GM18909 (cell line): ENCODE measurements around the gene HOXD4.

Source experiments
- ATAC-seq: cut with Tn5 transposase; IDR thresholded peaks from one replicate; pipeline ENCODE4 v1.9.1; 2021; ENCODE audit warnings: mild to moderate bottlenecking; ENCODE audit not compliant: unreplicated experiment, poor library complexity

Gene HOXD4

DNA sequence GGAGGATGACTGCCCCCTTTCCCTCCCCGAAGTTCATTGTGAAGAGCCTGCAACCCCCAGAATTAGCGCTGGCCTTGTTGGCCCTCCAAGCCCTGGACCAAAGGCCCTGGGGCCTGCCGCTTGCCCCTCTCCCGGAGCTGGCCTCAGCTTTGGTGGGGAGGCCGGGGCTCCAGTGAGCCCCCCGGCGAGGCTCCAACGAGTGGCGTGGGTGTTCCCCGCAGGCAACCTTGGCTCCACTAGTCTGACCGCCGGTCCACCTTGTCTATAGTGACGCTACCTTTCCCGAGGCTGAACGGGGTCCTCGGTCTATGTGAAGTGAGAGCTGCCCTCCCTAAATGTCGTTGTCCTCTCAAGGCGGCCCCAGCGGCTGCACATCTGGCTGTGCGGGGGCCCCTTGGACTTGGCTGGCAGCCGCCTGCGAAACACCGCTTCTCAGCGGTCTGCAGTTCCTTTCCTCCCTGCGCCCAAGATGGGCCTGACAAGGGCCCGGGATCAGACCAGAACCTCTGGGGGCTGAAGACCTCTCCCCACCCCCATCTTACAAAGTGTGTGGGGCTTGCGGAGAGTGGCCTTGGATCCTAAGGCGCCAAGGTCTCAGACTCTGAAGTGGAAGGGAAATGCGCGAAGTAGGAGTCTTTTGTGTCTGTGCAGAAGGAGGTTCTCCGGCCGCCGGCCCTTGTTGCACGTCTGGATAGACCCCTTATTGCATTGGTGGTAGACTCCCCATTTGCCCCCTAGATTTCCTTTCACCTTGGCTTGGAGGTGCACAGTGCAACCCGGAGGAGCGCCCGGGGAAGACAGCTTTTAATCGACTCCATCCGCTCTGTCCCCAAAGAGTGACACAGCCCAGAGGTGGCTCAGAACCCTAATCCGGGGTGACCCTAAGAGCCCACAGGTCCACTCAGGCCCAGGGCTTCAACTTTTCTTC, 38.7 kb upstream of the HOXD4 start:
- ATAC-seq: no peak

DNA sequence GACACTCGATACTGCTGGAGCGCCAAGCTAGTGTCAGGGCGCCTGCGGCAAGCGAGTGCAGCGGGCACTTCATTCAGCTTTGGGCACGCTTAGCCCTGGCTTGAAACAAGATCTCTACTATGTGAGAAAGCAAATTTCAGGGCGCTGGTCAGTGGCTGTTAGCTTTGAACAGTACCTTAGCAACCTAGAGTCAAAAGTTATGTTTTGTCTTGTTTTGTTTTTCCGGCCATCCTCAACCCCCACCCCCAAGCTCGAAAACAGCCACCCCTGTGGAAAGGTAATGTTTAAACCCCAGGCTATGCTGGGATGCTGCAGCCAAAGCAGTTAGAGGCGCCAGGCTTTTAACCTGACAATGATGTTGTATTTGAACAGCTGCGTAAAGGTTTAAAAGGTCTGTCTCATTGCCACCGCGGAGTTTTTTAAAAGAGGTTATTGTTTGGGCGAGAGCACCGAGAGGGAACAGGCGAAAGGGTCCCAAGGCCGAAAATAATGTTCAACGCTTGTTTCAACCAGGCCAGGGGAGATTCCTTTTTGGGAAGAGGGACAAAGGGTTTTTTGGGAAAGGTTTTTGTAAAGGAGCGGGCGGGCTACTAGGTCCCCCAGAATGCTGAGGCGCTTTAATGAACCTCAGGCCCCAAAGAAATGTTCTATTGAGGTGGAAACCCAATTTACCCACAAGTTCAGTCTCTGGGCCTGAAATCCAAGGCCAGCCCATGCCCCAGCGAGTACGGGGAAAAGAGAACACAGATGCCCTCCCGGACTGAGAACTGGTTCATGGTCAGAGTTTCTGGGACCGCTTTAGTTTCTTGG, 37.0 kb upstream of the HOXD4 start:
- no peak for ATAC-seq

DNA sequence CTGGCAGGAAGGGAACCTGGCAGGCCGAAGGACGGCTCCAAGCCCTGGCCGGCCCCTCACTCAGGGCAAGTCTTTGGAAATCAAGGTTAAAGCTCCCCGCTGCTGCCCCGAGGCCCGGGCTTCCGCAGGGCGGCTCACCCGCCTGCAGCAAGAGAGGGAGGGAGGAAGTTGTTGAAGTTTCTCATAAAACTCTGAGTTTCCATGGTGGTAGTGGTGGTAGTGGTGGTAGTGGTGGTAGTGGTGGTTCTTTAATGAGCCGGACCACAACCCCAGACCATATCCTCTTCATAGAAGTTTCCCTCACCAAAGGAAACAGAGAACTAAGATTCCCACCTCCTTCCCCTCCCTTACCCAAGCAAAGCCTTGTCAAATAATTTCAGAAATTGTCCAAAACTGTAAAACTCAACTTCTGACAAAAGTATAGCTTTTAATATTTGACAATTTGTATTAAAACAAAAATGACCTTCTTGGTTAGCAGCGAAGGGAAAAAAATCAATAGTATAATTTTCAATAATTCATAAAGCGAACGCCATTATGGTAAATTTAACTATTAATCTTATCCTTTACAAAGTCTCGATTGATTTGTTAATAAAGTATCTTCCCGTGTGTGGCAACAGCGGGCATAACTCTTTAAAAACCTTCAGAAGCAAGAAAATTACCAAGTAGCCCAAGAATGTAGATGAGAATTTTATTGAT, 36.3 kb upstream of the HOXD4 start:
- no peak for ATAC-seq

DNA sequence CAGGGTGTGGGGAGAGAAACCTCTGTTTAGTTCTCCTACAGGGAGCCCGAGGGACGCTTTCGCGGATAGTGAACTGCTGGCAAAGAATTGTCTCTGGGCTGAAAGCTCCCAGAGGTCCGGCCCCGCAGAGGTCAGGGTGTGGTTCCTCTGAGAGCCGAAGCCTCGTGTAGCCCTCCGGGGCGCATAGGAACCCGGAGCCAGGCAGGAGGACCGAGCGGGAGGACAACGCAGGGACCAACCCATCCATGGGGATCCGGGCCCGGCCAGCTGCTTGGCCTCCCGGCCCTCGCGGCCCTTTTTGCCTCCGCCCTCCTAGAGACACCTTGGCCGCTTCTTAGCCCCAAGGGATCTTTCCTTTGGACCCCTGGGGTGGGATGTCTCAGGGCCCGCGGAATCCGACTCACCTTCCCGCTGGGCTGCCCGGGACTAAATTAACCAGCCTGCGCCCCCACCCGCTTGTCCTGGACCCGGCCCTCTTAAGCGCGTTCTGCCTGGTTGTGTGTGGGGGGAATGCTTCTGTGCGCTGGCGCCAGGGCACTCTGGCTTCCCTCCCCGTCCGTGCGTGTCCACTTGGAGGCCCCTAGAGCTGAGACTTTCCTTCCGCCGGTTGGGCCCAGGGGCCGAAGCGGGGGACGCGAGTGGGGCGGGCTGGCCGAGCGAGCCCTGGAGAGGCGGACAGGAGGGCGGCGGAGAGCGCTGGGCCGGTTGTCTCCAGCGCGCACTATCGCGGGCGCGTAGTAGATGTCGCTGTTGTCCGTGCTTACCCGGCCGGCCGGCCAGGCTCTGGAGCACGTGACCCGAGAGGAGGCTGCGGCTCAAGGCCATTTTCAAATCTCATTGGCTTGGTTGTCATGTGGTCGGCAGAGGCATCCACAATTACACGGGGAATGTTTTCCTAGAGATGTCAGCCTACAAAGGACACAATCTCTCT, 35.2 kb upstream of the HOXD4 start, which contains the start of gene HOXD10:
HOXD10 (plus strand) TSS at position 896 of the 931 bp plus-strand sequence. CDS start 56 bp downstream, outside the sequence.
- no peak for ATAC-seq

DNA sequence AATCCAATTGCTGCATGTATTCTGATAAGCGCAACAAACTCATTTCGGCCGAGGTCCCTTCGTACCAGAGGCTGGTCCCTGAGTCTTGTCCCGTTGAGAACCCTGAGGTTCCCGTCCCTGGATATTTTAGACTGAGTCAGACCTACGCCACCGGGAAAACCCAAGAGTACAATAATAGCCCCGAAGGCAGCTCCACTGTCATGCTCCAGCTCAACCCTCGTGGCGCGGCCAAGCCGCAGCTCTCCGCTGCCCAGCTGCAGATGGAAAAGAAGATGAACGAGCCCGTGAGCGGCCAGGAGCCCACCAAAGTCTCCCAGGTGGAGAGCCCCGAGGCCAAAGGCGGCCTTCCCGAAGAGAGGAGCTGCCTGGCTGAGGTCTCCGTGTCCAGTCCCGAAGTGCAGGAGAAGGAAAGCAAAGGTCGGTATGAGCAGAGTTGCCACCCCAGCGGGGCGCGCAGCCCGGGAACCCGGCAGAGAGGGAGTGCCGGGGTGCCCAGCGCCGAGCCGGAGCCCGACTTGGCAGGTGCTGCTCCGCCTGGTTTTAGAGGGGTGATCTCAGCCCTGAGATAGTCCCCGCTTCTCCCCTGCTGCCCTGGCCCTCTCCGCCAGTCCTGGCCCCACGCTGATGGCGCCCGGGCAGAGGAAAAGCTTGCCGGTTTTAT, 34.1 kb upstream of the HOXD4 start:
- no peak for ATAC-seq

DNA sequence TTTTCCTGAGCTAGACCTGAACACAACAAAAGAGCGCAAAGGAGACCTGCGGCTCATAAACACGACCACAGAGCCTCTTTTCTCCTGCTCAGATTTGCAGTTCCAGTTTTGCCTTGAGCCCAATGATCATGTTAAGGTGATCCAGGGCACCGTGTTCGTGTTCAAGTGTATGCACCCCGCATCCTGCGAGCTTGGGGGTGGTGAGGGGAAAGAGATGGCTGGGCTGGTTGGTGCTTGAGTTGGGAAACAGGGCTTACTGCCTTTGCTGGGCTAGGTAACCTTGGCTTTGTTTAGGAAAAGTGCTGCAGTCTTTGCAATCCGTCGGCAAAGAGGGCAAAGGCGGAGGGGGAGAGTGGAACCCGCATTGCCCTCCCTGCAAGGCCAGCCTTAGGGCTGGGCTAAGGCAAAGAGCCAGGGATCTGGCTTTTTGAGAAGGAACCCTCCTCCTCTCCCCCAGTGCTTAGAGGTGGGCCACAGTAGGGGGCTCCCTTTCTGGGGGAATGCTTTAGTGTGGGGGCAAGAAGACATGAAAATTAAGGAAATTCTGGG, 33.5 kb upstream of the HOXD4 start:
- ATAC-seq: no peak

DNA sequence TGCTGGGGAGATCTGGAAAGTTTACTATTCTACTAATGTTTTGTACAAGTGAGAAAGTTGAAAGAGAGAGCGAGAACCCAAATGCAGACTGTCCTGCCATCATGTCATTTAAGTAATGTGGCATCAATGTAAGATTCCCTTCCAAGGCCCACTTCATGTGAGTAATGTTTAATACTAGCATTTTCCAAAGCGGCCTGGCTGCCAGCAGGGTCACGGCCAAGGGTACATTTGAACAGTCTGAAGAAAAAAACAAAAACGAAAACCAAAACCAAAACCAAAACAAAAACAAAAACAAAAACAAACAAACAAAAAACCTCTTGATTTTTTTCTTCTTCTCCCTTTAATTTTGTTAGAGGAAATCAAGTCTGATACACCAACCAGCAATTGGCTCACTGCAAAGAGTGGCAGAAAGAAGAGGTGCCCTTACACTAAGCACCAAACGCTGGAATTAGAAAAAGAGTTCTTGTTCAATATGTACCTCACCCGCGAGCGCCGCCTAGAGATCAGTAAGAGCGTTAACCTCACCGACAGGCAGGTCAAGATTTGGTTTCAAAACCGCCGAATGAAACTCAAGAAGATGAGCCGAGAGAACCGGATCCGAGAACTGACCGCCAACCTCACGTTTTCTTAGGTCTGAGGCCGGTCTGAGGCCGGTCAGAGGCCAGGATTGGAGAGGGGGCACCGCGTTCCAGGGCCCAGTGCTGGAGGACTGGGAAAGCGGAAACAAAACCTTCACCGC, 32.6 kb upstream of the HOXD4 start:
- ATAC-seq: no peak

DNA sequence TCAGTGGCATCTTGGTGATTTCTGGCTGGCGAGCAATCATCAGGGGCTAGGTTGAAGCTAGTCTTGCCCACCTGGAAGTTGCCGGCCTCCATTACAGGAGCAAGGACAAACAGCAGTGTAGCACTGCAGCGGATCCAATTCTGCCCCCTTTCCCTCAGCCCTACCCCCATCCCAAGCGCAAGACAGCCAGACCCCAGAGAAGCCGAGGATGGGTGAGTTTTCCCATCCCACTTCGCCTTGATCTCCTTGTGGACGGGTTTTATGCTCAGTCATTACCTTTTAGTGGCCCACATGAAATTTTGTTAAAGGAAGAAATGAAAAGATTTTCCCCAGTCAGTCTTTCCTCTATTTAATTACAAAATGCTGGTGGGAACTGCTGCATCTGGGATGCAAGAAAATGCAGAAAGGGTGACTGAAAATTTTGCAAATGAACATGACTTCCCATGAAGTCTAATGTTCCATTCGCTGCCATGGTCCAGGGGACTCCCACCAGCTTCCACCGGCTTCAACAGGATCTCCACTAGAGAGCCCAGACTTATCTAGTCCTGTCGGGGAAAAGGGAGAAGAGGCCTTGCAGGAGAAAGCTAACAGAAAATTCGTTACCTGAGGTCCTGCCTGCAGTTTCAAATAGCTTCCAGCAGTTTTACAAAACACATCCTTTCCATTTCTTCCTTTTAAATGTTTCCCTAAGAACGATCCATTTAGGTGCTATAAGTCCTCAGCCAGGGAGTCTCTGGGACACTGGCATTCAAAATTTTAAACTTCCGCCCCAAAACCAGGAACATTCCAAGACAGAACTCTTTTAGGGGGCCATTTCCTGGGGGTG, 30.8 kb upstream of the HOXD4 start:
- no peak for ATAC-seq

DNA sequence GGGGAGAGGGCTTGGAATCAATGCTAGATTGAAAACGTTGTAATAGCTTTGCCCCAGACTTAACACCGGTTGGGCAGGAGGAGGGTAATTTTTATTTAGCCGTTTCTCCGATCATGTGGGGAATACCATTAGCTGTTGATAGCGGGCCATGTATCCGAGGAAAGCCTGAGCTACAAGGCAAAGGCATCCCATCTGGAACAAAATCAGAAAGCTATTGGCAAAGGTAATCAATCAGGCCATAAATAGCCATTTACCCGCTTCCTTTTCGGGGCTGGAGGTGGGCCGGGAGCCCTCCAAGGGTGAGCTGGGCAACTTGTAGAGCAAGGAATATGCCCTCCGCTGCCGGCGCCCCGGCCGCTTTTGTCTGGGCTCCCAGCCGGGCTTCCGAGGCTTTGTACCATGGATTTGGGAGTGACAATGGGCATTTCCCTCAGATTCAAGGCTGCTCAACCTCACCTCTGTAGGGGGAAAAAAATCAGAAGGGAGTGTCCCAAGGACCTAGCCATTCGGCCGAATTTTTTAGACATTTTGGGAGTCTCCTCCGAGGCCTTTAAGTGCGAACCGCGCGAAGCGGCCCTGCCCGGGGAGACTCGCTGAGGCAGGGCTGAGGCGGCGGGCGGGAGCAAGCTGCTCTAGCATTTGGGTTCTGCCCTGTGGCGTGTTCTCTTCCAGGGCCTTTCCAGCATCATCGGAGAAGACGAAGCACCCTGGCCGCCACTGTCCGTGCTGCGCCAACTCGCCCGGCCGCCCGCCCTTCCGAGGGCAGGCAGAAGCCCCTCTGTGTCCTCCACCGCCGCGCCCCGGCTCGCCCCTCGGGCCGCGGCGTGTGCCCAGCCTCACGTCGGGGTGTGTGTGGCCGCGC, 29.9 kb upstream of the HOXD4 start:
- no peak for ATAC-seq

DNA sequence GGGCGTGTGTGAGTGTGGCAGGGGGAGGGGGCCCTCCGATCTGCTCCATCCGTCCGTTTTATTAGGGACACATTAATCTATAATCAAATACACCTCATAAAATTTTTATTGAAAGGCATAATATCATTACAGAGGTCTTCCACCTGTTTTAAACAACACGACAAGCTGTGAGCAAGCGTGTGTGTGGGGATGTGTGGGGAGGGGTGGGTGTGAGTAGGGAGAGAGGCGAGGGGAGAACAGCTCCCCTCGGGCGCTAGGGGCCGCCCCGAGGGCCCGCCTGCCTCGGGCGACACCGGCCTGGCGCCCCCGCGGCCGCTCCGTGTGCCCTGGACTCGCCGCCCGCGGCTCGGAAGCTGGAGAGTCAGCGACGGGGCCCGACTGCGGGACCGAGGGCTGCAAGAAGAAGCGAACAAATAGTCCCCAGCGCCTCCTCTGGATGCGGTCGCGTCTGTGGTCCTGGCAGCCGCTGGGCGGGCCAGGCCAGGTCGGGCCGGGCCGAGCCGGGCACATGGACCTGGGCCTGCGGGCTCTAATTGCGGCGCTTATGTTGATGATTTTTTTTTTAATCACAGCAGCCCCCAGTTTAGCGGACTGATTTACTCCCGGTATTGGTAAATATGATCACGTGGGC, 29.2 kb upstream of the HOXD4 start:
- ATAC-seq: no peak

DNA sequence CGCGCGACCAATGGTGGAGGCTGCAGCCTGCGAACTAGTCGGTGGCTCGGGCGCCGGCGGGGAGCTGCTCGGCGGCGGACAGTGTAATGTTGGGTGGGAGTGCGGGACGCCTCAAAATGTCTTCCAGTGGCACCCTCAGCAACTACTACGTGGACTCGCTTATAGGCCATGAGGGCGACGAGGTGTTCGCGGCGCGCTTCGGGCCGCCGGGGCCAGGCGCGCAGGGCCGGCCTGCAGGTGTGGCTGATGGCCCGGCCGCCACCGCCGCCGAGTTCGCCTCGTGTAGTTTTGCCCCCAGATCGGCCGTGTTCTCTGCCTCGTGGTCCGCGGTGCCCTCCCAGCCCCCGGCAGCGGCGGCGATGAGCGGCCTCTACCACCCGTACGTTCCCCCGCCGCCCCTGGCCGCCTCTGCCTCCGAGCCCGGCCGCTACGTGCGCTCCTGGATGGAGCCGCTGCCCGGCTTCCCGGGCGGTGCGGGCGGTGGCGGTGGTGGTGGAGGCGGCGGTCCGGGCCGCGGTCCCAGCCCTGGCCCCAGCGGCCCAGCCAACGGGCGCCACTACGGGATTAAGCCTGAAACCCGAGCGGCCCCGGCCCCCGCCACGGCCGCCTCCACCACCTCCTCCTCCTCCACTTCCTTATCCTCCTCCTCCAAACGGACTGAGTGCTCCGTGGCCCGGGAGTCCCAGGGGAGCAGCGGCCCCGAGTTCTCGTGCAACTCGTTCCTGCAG, 28.5 kb upstream of the HOXD4 start, which contains the start of gene HOXD9:
HOXD9 (plus strand) TSS at position 37 of the 728 bp plus-strand sequence; CDS start at position 87, 50 bp downstream.
- no peak for ATAC-seq

DNA sequence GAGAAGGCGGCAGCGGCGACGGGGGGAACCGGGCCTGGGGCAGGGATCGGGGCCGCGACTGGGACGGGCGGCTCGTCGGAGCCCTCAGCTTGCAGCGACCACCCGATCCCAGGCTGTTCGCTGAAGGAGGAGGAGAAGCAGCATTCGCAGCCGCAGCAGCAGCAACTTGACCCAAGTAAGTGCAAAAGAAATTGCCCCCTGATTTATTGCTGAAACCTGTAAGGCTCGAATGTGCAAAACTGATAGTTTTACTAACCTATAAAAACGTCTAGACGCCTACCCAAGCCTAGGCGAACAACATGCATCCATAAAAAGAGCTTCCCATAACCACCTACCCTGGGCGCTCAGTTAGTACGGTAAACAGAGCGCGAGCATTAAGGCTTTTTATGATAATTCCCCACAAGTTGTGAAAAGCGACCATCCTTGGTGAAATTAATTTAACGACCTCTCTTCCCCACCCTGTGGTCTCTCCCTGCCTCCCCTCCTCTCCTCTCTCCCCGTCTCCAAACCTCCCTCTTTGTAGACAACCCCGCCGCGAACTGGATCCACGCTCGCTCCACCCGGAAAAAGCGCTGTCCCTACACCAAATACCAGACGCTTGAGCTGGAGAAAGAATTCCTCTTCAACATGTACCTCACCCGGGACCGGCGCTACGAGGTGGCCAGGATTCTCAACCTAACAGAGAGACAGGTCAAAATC, 27.8 kb upstream of the HOXD4 start:
- ATAC-seq: no peak

DNA sequence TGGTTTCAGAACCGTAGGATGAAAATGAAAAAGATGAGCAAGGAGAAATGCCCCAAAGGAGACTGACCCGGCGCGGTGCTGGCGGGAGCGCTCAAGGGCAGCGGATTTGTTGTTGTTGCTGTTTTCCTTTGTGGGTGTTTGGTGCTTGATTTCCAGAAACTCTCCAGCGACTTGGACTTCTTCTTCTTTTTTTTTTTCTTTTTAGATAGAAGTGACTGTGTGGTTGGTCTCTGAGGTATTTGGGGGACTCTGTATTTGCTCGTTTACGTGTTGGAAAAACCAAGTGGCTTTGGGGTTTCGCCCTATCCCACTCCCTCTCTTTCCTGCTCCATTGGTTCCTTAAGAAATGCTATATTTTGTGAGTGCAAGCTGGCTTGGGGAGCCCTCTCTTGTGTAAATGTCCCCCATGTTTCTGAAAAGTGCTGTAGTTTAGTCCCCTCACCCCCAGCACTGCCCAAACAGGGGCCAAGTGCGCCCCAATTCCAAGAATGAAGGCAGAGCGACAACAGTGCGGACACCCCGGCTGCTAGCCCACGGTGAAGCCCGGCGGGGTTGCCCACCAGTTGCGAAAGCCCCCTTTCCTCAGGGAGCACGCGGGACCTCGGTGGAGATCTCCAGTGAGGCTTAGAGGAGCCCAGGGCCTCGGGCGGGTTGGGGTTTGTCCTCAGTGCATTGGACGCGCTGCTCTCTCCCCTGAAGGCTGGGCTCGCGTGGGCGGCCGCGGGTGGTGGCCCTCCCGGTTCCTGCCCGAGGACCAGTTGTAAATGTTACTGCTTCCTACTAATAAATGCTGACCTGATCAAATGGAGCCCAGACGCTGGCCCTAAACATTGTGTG, 27.0 kb upstream of the HOXD4 start:
- no peak for ATAC-seq
